ENCODE data around the gene CDK5.

DNA sequence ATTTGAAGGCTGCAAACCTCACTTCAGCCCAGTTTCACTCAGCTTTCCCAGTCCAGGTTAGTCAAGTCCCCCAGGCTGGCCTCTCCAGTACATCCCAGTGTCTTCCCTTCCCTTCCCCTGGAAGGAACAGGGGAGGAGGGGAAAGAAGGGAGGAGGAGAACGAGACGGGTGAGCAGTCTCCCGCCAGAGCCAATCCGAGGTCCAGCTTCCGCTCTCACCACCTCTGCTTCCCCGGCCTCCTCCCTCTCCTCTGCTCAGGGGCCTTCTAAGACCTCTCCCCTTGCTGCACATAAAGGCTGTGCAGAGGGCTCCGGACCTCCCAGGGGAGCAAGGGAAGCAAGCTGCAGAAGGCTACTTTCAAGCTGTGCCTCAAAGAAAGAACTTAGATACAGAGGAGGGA lies 37.5 kb downstream of the CDK5 start:
- TF ChIP-seq, protein P1, sequence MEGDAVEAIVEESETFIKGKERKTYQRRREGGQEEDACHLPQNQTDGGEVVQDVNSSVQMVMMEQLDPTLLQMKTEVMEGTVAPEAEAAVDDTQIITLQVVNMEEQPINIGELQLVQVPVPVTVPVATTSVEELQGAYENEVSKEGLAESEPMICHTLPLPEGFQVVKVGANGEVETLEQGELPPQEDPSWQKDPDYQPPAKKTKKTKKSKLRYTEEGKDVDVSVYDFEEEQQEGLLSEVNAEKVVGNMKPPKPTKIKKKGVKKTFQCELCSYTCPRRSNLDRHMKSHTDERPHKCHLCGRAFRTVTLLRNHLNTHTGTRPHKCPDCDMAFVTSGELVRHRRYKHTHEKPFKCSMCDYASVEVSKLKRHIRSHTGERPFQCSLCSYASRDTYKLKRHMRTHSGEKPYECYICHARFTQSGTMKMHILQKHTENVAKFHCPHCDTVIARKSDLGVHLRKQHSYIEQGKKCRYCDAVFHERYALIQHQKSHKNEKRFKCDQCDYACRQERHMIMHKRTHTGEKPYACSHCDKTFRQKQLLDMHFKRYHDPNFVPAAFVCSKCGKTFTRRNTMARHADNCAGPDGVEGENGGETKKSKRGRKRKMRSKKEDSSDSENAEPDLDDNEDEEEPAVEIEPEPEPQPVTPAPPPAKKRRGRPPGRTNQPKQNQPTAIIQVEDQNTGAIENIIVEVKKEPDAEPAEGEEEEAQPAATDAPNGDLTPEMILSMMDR (IDR thresholded peaks at IDR 0.05): no peak
- no peak for TF ChIP-seq POLR2A (IDR thresholded peaks at IDR 0.05)

All from body of pancreas (tissue), 4 donors.